ENCODE results near the gene DENND1A. TPM values are rescaled to one million over a fixed set of nuclear protein-coding genes. Genes with fewer than 3 reads are reported as not detected.
"Not testable (repeated sequence)": the region's sequence is repeated elsewhere in the genome, so short reads cannot be mapped to it uniquely, and the experiment has no call there.

DENND1A gene
- total RNA-seq, 1 experiment from 2014 or later, result 19.7 TPM

- no peaks in the 10 kb centered on the region for H3K36me3 ChIP-seq (ENCODE audit: control insufficient read depth, insufficient read depth, low read length)
Observed at GRCh38 chr9:123945532-123945931, 15.6 kb upstream of the DENND1A start.

GRCh38 chr9:123944464-123944863 is 14.5 kb upstream of the DENND1A start:
- H3K27me3 ChIP-seq (ENCODE audit: control insufficient read depth, insufficient read depth, low read length); H3K36me3 ChIP-seq (ENCODE audit: control insufficient read depth, insufficient read depth, low read length); H3K4me3 ChIP-seq (ENCODE audit: low read depth in 2 of 2, low read length in 2 of 2); H3K9me3 ChIP-seq (ENCODE audit: control insufficient read depth, insufficient read depth, low read depth, low read length); in situ Hi-C loops (cut with HindIII; ENCODE audit: low pct_unique_long_range_greater_than_20kb, low sequenced_read_pairs); BruUV-seq (replicated peaks); H3K4me1 ChIP-seq (ENCODE audit: control insufficient read depth, insufficient read depth, low read length); POLR2A ChIA-PET; ATAC-seq; intact Hi-C loops (cut with micrococcal nuclease; ENCODE audit: unreplicated experiment); CTCF ChIA-PET; H3K27ac ChIP-seq (ENCODE audit: low read length); DNase-seq (ENCODE audit: low read depth, low spot score): not testable (repeated sequence)

More at GRCh38 chr9:123945532-123945931, 15.6 kb upstream of the DENND1A start:
- DNase-seq (ENCODE audit: low read depth, low spot score) (no peak), ATAC-seq (no peak)
- intact Hi-C loops (cut with micrococcal nuclease; ENCODE audit: unreplicated experiment), result no loop called here
- no TSS peak for BruUV-seq (replicated peaks)
- ChIA-PET CTCF (no interaction called here), POLR2A (no interaction called here)
- no peak overlapping the region for H3K27ac ChIP-seq (ENCODE audit: low read length)
- in situ Hi-C loops (cut with HindIII; ENCODE audit: low pct_unique_long_range_greater_than_20kb, low sequenced_read_pairs), result no loop called here
- no peaks in the 10 kb centered on the region for H3K27me3 ChIP-seq (ENCODE audit: control insufficient read depth, insufficient read depth, low read length)
- TF ChIP-seq CTCF (IDR thresholded peaks at IDR 0.05), result no peak
- no peak for TF ChIP-seq REST (IDR thresholded peaks at IDR 0.05; ENCODE audit: insufficient read depth in 1 of 2, low read depth in 2 of 2, low read length in 1 of 2)
- TF ChIP-seq SIN3A (IDR thresholded peaks at IDR 0.05; ENCODE audit: borderline replicate concordance, insufficient read depth, low read depth, low read length), result no peak
- TF ChIP-seq TCF7L2 (IDR thresholded peaks at IDR 0.05; ENCODE audit: low read depth, low read length), result no peak
- no peak for TF ChIP-seq POLR2AphosphoS5 (IDR thresholded peaks at IDR 0.05; ENCODE audit: low read depth, low read length)
- H3K4me3 ChIP-seq (ENCODE audit: low read depth in 2 of 2, low read length in 2 of 2), result no peak overlapping the region
- no peaks in the 10 kb centered on the region for H3K9me3 ChIP-seq (ENCODE audit: control insufficient read depth, insufficient read depth, low read depth, low read length)
- H3K4me1 ChIP-seq (ENCODE audit: control insufficient read depth, insufficient read depth, low read length), result no peaks in the 10 kb centered on the region

GRCh38 chr9:123943671-123944070 is 13.7 kb upstream of the DENND1A start:
- Histone ChIP-seq H3K27ac (ENCODE audit: low read length) (no peak overlapping the region), H3K4me1 (ENCODE audit: control insufficient read depth, insufficient read depth, low read length) (no peaks in the 10 kb centered on the region), H3K36me3 (ENCODE audit: control insufficient read depth, insufficient read depth, low read length) (no peaks in the 10 kb centered on the region), H3K4me3 (ENCODE audit: low read depth in 2 of 2, low read length in 2 of 2) (no peak overlapping the region), H3K27me3 (ENCODE audit: control insufficient read depth, insufficient read depth, low read length) (no peaks in the 10 kb centered on the region), H3K9me3 (ENCODE audit: control insufficient read depth, insufficient read depth, low read depth, low read length) (no peaks in the 10 kb centered on the region)
- DNase-seq (ENCODE audit: low read depth, low spot score) (no peak), ATAC-seq (no peak)
- CTCF ChIA-PET, result interaction anchor here (0.7 kb wide), 1 partner anchor 451 kb away, joined by 4 read pairs; no protein-coding TSS in a partner anchor
- POLR2A ChIA-PET, result no interaction called here
- in situ Hi-C loops (cut with HindIII; ENCODE audit: low pct_unique_long_range_greater_than_20kb, low sequenced_read_pairs), result no loop called here
- no peak for TF ChIP-seq CTCF (IDR thresholded peaks at IDR 0.05)
- TF ChIP-seq TCF7L2 (IDR thresholded peaks at IDR 0.05; ENCODE audit: low read depth, low read length), result no peak
- no peak for TF ChIP-seq POLR2AphosphoS5 (IDR thresholded peaks at IDR 0.05; ENCODE audit: low read depth, low read length)
- TF ChIP-seq SIN3A (IDR thresholded peaks at IDR 0.05; ENCODE audit: borderline replicate concordance, insufficient read depth, low read depth, low read length), result no peak
- TF ChIP-seq REST (IDR thresholded peaks at IDR 0.05; ENCODE audit: insufficient read depth in 1 of 2, low read depth in 2 of 2, low read length in 1 of 2), result no peak
- BruUV-seq (replicated peaks), result no TSS peak
- intact Hi-C loops (cut with micrococcal nuclease; ENCODE audit: unreplicated experiment), result no loop called here
